NCI-H2171 treated with DMSO at 0.1 percent for 48 hours (cell line): Measurements from ENCODE around the gene CADM2.
"Not testable (repeated sequence)": the region's sequence is repeated elsewhere in the genome, so short reads cannot be mapped to it uniquely, and the experiment has no call there.

Source experiments
- DNase-seq: peaks from one replicate; lab custom pipeline; 2025; lab: John Stamatoyannopoulos, UW

CADM2 gene

DNA sequence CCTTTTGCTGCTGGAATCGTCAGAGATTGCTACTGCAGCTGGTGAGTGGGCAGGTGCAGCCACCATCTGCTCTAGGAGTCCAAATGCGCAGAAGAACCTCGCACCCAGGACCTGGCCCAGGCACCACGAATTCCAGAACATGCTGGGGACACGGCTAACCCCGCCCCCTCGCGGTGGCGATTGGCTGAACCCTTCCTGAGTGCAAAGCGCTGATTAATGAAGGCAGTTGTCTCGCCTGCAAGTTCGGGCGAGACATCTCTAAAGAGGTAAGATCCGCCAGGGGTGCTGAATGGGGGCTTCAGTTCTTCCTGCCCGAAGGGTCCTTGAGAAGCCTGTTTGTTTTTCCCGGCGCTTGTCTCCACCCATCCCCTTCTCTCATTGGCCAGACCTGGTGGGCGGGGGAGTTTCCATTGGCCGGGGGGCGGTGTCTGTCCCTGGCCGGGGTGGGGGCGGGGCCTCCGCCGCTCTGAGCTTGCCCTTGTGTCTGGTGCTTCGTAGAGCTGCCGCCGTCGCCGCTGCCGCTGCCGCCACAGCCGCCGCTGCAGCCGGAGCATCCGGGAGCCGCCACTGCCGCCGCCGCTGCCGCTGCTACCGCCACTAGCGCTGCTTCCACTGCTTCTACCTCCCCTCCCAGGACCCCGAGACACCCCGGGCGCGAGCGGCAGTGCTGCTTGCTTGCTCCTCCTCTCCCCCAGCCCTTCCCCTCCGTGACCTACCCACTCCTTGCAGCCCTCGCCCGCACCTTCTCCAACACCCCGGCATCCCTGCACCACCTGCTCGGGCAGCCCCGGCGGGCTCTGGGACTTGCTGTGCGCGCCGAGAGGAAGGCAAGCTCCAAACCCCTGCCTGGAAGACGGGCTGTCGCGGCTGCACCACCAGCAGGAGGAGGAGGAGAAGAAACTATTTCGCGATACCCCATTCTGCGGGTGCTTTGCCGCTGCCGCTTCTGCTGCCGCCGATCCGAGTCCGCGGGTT, at the start of gene CADM2:
TSS of gene CADM2 (plus strand) at position 495 of the 975 bp plus-strand sequence.
- DNase-seq, result peak; percentile 88

DNA sequence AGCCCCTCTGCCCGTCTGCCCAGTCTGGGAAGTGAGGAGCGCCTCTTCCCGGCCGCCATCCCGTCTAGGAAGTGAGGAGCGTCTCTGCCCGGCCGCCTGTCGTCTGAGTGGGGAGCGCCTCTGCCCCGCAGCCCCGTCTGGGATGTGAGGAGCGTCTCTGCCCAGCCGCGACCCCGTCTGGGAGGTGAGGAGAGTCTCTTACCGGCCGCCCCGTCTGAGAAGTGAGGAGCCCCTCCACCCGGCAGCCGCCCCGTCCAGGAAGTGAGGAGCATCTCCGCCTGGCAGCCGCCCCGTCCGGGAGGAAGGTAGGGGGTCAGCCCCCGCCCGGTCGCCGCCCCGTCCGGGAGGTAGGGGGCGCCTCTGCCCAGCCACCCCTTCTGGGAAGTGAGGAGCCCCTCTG, 40.2 kb upstream of the CADM2 start:
- not testable (repeated sequence) for DNase-seq

DNA sequence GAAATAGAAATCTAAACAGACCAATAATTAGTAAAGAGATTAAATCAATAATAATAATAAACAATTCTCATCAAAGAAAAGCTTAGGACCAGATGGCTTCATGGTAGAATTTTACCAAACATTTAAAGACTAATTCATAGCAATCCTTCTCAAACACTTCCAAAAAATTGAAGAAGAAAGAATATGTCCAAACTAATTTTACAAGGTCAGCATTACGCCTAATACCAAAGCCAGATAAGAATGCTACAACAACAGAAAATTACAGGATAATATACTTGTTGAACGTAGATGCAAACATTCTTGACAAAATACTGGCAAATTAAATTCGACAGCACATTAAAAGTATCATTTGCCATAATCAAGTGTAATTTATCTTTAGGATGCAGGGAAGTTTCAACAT, 36.1 kb upstream of the CADM2 start:
- no peak for DNase-seq

DNA sequence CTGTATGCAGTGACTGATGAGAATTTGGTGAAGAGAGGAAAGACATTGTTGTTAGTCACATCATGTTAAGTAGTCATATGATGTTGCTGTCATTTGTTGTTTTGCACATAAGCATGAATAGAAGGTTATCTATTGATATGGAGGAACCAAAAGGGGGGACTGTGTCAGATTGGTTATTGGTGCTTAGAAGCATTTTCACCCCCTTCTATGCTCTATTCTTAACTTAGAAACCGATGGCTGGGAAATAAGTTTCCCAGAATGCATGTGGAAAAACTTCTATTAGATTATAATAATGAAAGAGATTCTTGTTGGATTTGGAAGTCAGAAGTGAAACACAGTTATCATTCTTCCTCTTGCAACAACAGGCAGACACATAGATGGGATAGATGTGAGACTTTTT, 33.2 kb upstream of the CADM2 start:
- DNase-seq, result no peak

DNA sequence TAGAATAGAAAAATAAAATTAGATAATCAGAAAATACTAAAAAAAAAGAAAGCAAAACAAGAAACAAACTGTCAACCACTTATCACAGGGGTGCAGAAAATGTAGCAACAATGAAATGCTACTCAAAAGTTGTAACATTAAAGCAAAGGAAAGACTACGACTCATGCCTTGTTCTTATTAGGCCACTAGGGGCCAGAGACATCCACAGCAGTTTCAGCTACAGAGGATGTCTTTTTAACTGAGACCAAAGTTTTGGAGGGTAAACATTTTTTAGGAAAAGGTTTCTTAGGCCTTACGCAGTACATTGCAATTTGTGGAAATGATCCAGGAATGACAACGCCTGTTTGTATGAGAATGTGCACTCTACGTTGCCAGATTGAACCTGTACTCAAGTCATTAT, 15.4 kb upstream of the CADM2 start:
- no peak for DNase-seq

DNA sequence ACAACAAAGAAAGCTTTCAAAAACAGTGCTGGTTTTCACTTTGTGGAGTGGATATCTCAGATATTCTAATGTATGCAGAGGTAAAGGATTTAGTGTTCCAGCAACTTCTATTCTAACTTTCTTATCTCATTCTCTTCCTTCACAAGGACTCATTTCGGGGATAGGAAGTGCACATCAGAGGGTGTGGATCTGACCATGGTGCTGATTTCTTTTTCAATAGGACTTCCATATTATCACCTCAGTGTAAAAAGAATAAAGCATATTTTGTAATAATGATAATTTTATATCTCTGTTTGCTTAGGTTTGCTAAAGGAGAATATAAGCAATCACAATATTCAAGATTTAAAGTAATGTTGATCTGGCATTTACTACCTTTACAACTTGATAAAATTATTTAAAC, 12.5 kb upstream of the CADM2 start:
- no peak for DNase-seq

DNA sequence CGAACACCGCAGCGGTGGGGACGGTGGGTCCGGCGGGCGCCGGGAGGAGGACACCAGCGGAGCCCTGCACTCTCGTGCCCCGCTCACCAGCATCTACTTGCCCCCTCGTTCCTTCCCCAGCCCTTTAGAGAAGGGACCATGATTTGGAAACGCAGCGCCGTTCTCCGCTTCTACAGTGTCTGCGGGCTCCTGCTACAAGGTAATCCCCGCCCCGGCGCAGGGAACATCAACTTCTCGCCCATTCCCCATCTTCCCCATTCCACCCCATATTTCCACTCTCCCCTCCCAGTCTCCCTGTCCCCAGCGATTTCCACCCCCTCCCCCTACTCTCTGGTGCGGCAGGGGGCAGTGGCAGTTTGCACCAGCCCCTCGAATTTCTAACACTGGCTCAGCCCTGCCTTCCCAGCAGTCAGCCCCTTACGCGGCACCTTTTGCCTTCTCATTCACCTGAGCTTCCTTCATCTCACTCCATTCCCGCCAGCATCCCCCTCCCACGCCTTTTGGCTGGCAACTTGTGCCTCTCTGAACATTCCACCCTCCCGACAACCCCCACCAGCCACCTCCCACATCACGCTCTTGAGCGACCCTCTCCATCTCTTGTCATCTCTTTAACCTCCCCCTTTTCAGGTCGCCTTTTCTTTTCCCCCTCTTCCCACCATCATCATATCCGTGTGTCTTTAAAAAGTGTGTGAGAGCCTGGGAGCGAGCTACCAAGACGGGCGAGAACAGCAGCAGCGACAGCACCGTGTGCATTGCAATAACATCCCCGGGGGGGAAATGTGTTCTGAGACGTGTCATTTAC, 882 bp downstream of the CADM2 start:
- DNase-seq, result peak; percentile 48

DNA sequence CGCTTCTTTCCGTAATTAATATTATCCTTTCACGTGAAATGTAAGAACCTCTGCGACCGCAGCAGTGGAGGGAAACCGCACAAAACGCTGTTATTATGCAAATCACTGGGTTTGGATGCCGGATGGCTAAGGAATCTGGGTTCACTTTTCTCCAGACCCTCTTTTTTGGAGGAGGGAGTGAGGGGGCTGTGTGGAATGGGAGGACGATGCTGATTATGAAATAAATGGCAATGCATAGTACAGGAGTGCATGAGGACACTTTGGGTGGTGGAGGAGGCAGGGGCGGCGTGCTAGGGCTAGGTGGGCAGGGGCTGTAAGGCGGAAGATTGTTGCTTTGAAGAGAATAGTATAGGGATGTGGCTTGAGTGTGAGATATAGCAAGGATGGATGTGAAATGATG, 1.8 kb downstream of the CADM2 start:
- no peak for DNase-seq

DNA sequence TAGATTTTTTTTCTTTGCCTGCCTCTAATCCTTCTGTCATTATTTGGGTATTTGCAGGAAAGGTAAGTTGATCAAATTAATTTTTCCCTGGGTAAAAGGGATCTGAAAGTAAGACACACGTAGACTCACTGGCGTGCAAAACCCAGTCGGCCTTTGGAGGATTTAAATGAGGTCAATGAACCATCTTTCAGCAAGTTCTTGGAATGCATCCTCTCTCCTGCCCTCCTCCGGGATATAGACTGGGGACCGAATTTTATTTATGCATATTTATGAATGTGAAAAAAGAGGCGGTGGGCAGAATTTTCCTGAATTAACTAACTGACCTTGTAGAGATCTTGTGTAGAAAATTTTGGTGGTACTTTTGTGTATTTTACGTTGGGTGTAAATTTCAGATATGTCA, 2.2 kb downstream of the CADM2 start:
- DNase-seq, result no peak

DNA sequence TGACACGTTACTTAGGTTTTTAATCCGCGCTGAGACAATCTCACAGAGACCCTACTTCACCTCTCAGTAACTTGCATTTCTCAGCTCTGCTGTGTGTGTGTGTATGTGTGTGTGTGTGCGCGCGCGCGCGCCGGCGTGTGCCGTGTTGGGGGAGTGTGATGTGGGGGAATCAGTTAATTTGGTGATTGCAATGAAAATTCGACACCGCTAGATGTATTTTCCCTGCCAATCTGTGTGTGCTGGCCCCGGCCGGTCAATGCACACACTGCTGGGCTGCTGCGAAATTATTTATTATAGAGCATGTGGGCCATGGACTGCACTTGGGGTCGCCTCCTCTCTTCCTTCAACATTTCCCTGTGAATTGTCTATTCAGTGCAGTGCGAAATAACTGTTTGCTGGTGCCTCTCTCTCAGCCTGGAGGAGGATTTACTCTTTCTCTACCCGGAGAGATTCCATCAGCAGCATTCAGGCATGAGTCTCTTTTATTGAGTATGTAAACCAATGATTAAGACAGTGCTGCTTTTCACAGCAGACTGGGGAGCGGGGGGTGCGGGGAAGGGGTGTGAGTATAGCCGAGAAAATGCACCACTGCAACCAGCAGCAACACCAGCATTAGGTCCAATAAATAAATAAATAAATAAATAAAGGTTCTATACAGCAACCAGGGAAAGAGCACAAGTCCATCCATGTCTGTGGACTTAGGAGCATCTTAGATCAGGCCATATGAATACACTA, 2.9 kb downstream of the CADM2 start:
- no peak for DNase-seq

DNA sequence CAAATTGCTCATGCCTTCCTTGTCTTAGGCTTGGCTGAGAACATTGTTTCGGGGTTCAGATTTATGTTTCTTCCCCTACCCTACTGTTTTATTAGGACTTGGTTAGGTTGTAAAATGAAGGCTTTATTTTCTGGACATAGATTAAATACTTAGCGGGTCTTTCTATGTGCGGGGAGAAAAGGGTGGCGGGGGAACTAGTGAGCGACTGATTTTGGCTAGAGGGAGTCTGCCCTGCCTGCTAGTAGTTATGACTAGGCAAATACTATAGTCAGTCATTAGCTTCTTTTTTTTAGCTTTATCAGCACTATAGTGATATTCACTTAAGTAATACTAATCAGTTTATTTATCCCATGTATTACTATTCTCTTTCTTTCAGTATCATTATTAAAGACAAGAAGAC, 3.6 kb downstream of the CADM2 start:
- DNase-seq, result no peak

DNA sequence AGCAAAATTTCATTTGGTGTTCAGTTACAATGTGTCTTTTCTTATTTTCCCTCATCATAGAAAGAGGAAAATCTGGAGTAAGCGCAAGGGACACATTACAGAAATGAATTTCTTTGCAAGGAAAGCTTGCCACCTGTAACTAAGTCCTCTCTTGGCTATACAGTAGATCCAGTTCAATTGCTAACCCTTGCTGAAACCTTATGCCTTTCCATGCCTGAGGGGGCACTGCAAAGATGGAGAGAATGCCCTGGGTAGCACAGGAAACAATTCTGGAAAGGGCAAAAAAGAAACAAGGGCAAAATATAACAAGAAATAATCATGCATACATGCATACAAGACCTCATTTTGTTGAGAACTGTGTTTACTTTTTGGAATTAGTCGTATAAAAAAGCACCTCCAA, 4.3 kb downstream of the CADM2 start:
- no peak for DNase-seq

DNA sequence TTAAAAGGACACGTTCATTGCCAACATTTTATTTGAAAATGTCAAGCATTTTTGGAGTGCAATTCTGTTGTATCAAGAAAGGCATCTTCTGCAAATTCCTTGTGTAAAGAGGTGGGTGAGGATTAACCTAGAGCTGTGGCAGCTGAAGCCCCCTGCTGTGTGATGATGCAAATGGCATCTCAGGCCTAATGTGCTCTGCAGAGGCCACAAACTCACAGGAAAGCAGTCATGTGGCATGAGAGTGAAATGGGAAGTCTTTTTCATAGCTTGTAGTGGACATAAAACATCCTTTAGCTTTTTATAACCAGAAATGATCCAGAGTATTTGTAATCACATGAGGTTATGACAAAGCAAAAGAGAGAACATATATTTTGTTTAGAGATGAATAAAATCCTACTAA, 6.4 kb downstream of the CADM2 start:
- peak; percentile 54 for DNase-seq

DNA sequence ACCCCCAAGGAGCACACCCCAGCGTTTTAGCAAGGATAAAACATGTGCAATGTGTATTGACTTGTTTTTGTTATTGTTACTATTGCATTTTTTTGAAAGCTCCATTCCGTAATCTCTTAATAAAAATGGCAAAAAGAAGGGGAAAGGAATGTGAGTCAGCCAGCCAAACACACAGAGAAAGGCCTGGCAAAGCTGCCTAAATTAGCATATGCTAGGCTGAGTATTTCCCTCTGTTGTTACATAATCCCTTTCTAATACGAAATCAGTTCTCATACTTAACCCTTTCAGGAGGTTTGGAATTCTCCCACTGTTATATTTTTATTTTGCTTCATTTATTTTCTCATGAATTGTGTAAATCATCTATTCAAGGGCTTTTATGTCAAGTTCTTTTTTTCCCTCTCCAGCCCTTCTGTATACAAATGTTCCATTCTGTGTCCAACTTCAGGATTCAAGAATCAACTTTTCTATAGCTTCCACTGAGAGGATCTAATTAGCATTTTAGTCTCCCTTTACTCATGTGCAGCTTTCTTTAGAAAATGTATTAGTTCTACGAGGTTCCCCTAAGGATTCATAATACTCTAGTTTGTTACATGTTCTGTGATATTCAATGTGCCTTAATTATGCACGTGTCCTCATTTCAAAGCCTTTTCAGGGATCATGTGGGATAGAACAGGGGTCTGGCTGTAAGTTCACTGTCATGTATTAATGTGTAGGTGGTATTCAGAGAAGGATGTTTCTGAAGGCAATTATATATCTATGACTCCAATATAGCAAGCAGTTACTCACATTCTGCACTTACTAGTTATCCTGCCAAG, 9.2 kb downstream of the CADM2 start:
- DNase-seq, result peak; percentile 32

DNA sequence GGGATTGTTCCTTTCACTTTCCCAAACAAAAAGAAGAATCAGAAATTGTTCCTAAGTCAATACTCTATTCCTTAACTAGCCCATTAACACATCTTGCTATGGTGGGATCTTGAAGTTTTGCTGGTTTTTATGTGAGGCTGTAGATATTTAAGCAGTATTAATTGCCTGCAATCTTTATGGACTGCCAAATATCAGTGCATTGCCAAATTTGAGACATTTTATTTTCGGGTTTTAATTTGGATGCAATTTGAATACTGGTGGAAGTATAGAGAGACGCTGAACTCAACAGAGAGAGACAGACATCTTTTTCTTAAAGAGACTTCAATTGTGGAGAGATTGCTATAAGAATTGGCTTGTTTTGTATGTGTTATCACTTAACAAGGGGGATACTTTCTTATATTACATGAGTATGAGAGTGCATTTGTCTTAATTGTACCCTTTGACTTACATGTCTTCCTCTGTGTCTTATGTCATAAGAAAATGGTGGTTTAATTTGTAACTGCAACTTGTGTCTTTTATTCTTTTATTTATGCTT, 10.0 kb downstream of the CADM2 start:
- no peak for DNase-seq

DNA sequence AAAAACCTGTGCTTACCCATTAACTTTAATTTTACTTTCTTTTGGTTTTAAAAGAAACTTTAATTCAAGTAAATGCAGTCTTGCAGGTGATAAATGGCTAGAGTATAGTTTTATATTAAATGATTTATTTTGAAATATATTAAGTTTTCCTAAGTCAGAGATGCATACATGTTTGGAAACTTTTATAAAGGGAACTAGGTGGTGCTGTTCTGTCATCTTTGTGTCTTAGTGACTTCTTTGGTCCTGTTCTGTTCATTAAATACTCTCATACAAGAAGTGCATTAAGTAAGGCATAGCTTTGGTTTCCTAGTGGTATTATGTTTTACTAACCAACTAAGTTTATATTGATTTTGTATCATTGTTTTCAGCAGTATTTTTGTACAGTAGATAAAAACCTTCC, 15.6 kb downstream of the CADM2 start:
- no peak for DNase-seq

DNA sequence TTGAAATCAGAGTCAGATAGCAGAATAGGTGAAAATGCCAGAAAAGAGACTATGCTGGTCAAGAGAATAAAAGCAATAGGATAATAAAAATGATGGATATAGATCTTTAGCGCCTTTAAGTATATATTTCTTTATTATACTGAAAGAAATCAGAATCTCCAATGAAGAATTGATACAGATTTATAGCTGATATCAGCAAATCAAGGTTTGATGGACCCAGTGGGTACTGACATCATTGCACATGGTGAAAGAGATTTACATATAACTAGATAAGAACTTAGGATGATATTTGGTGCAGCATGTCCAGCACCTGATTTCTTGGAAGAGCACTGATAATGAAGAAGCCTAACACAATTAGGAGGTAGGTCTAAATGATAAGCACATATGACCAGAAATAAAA, 18.2 kb downstream of the CADM2 start:
- DNase-seq, result no peak

DNA sequence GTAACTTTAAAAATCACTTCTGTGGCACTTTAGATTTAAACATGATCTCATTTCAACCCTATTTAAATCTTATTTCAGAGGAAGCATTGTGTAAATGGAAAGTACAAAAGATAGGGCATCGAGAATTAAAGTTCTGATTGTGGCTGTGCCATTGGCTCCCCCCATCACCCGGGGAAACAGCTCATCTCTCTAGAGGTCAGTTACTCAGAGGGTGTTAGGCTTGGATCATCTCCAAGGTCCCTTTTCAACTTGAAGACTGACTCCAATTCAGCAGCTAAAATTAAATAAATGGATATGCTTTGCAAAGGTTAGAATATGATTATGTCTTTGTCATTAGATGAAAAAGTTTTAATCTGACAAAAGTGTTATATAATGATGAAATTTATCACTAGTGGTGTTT, 20.1 kb downstream of the CADM2 start:
- DNase-seq, result no peak

DNA sequence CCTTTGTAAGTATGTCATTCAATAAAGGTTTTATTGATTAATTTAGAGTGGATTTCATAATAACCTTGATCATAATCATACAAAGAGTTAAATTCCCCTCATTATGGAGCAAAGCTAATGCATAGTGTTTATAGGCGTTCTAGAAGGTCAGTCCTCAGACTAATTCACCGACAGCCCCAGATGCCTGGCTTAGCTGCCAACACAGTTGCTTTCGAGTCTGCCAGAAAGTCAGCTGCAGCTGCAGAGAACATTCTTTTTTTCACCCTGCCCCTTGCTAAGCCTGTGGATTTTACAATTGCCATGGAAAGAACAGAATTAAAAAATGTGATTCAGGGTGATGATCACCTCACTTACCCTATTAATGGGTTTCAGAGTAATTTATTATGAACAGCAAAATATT, 21.2 kb downstream of the CADM2 start:
- DNase-seq, result no peak

DNA sequence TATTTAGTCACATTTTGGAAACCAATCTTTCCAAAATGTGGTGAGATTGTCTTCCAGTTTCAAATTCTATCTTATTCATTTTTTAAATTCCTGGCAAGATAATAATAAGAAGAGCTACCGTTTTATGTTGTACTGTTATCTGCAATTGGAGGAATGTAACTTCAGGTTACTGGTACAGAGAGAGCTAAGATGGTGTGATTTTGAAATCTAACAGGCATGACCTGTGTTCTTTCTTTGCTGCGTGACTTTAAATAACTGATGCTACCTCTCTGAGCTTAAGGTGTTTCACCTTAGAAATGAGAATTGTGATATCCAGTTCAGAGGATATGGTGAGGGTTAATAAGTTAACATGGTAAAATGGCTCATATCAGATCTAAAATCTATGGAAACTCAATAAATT, 21.7 kb downstream of the CADM2 start:
- DNase-seq, result no peak

DNA sequence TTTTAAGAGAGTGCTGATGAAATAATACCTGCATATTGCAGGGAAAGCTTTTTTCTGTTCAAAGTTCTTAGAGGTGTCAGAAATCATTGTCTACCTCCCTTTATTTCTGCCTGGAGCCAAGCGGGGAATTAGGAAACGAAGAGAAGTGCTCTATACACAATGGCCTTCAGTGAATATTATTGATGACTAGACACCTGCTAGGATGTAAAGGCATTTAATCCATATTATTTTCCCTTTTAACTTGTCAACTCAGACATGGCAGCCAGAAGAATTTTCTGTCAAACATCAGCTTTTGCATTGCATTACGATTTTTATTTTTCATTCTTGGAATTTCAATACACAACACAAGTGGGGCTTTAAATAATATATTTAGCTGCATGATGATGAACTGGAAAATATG, 24.7 kb downstream of the CADM2 start:
- DNase-seq, result no peak
